HG02763 (cell line): ENCODE measurements around the gene AASS.

Experiments
- ATAC-seq: cut with Tn5 transposase; IDR thresholded peaks from one replicate; pipeline ENCODE4 v1.9.1; 2021; ENCODE audit warnings: mild to moderate bottlenecking, moderate library complexity; ENCODE audit not compliant: unreplicated experiment

The AASS gene

GRCh38 chr7:122123746-122124145, 20.3 kb downstream of the AASS start:
- ATAC-seq, result no peak

- no peak for ATAC-seq
Observed at GRCh38 chr7:122118757-122119156, 25.3 kb downstream of the AASS start.

- ATAC-seq, result no peak
Observed at GRCh38 chr7:122103064-122103463, 41.0 kb downstream of the AASS start.

- no peak for ATAC-seq
Observed at GRCh38 chr7:122100021-122100420, 44.0 kb downstream of the AASS start.

- no peak for ATAC-seq
Observed at GRCh38 chr7:122095642-122096041, 48.4 kb downstream of the AASS start.

- ATAC-seq, result no peak
Observed at GRCh38 chr7:122094549-122094948, 49.5 kb downstream of the AASS start.

GRCh38 chr7:122092964-122093797, 50.9 kb downstream of the AASS start:
- ATAC-seq, result peak; percentile 94

- no peak for ATAC-seq
Observed at GRCh38 chr7:122082670-122083069, 61.4 kb downstream of the AASS start.

- ATAC-seq, result no peak
Observed at GRCh38 chr7:122082160-122082559, 61.9 kb downstream of the AASS start.

- ATAC-seq, result no peak
Observed at GRCh38 chr7:122073635-122074034, 70.4 kb downstream of the AASS start.

GRCh38 chr7:122072924-122073599, 71.0 kb downstream of the AASS start:
- no peak for ATAC-seq

- ATAC-seq, result no peak
Observed at GRCh38 chr7:122072272-122072671, 71.8 kb downstream of the AASS start.

- no peak for ATAC-seq
Observed at GRCh38 chr7:122070834-122071233, 73.2 kb downstream of the AASS start.

- no peak for ATAC-seq
Observed at GRCh38 chr7:122070062-122070461, 74.0 kb downstream of the AASS start.

- no peak for ATAC-seq
Observed at GRCh38 chr7:122068999-122069398, 75.0 kb downstream of the AASS start.

GRCh38 chr7:122068046-122068445, 76.0 kb downstream of the AASS start:
- no peak for ATAC-seq

- no peak for ATAC-seq
Observed at GRCh38 chr7:122067077-122067476, 77.0 kb downstream of the AASS start.

GRCh38 chr7:122064971-122065370, 79.1 kb downstream of the AASS start:
- no peak for ATAC-seq

GRCh38 chr7:122063146-122063545, 80.9 kb downstream of the AASS start:
- no peak for ATAC-seq

- ATAC-seq, result no peak
Observed at GRCh38 chr7:122059542-122059941, 84.5 kb downstream of the AASS start.

- no peak for ATAC-seq
Observed at GRCh38 chr7:122056977-122057376, 87.1 kb downstream of the AASS start.

GRCh38 chr7:122055073-122055472, 89.0 kb downstream of the AASS start:
- ATAC-seq, result no peak
